Vagina (tissue), 2 donors: ENCODE data around the gene GPR17. TPM values are rescaled to one million over a fixed set of nuclear protein-coding genes. Genes with fewer than 3 reads are reported as not detected.

Experiments used
- DNase-seq, 2 donors: peaks; one replicate each; pipeline ENCODE4 v3.0.0-alpha.2; 2017; ENCODE audit errors: extremely low spot score in 2 of 2
- H3K27ac ChIP-seq: fragments of 200-600 bp; sonication (generic); one replicate; pipeline ENCODE4 v1.5.1; 2019
- H3K27me3 ChIP-seq: fragments of 200-600 bp; sonication (generic); one replicate; pipeline ENCODE4 v1.5.1; 2019
- H3K36me3 ChIP-seq, 2 donors: fragments of 200-600 bp; sonication (generic); one replicate each; pipeline ENCODE4 v1.5.1; 2017 to 2019
- H3K4me1 ChIP-seq: fragments of 200-600 bp; sonication (generic); one replicate; pipeline ENCODE4 v1.5.1; 2019
- H3K4me3 ChIP-seq, 2 donors: fragments of 200-600 bp; sonication (generic); 1 replicate in 1 of 2; 2 replicates in 1 of 2; pipeline ENCODE4 v1.5.1; 2016 to 2019
- H3K9me3 ChIP-seq: fragments of 200-600 bp; sonication (generic); one replicate; pipeline ENCODE4 v1.5.1; 2019
- CTCF ChIP-seq, 3 experiments: fragments of 450-650 bp in 2 of 3; fragments of 200-600 bp in 1 of 3; sonication (generic) in 1 of 3; IDR thresholded peaks; one replicate each; pipeline ENCODE4 v1.5.1; 2017 to 2019; ENCODE audit warnings: antibody characterized with exemption in 3 of 3, mild to moderate bottlenecking in 2 of 3, moderate library complexity in 2 of 3
- POLR2A ChIP-seq, 2 donors: fragments of 450-650 bp; IDR thresholded peaks; one replicate each; pipeline ENCODE4 v1.6.1; 2017; ENCODE audit warnings: antibody characterized with exemption in 2 of 2, mild to moderate bottlenecking in 2 of 2, moderate library complexity in 2 of 2
- POLR2AphosphoS5 ChIP-seq, 2 donors: sonication (generic); formaldehyde crosslinking; IDR thresholded peaks; one replicate each; pipeline ENCODE4 v1.9.0; 2017; ENCODE audit warnings: antibody characterized with exemption in 2 of 2, mild to moderate bottlenecking in 2 of 2, low read depth in 1 of 2; ENCODE audit not compliant: insufficient read depth in 1 of 2
- intact Hi-C: fragments of 100-400 bp; cut with DNase I; formaldehyde crosslinking; loops from one replicate; pipeline ENCODE4 v1.15.1; 2023
- total RNA-seq: library from RNA; depleted of rRNA; stranded (reverse); fragments of >200 nt; gene quantifications from one replicate; pipeline ENCODE4 v1.2.3, GENCODE V29; 2016

The GPR17 gene
- total RNA-seq, 1 donor from 2014 or later: not detected

GRCh38 chr2:127624320-127624755, 21.6 kb upstream of the GPR17 start:
- no peak for TF ChIP-seq POLR2AphosphoS5 (IDR thresholded peaks at IDR 0.05; ENCODE audit: insufficient read depth in 1 of 2, low read depth in 1 of 2)
- no peak for TF ChIP-seq POLR2A (IDR thresholded peaks at IDR 0.05)
- TF ChIP-seq CTCF (IDR thresholded peaks at IDR 0.05): no peak
- no peaks in the 10 kb centered on the region for H3K4me1 ChIP-seq
- no peaks in the 10 kb centered on the region for H3K9me3 ChIP-seq
- H3K27ac ChIP-seq: no peak overlapping the region
- no peak overlapping the region for H3K4me3 ChIP-seq
- H3K36me3 ChIP-seq: no peaks in the 10 kb centered on the region
- DNase-seq: no peak
- no peaks in the 10 kb centered on the region for H3K27me3 ChIP-seq
- intact Hi-C loops: no loop called here

- no peaks in the 10 kb centered on the region for H3K4me1 ChIP-seq
- no peak for DNase-seq
- H3K27me3 ChIP-seq: no peaks in the 10 kb centered on the region
- TF ChIP-seq POLR2AphosphoS5 (IDR thresholded peaks at IDR 0.05; ENCODE audit: insufficient read depth in 1 of 2, low read depth in 1 of 2): no peak
- TF ChIP-seq CTCF (IDR thresholded peaks at IDR 0.05): no peak
- TF ChIP-seq POLR2A (IDR thresholded peaks at IDR 0.05): no peak
- H3K4me3 ChIP-seq: no peak overlapping the region
- no peaks in the 10 kb centered on the region for H3K9me3 ChIP-seq
- intact Hi-C loops: no loop called here
- no peak overlapping the region for H3K27ac ChIP-seq
- H3K36me3 ChIP-seq: no peaks in the 10 kb centered on the region
Observed at GRCh38 chr2:127624756-127625571, 21.0 kb upstream of the GPR17 start.

- no peak for DNase-seq
- H3K36me3 ChIP-seq: no peaks in the 10 kb centered on the region
- no peaks in the 10 kb centered on the region for H3K27me3 ChIP-seq
- no peaks in the 10 kb centered on the region for H3K9me3 ChIP-seq
- intact Hi-C loops: no loop called here
- TF ChIP-seq POLR2A (IDR thresholded peaks at IDR 0.05) (no peak), POLR2AphosphoS5 (IDR thresholded peaks at IDR 0.05; ENCODE audit: insufficient read depth in 1 of 2, low read depth in 1 of 2) (no peak), CTCF (IDR thresholded peaks at IDR 0.05) (no peak)
- H3K27ac ChIP-seq: no peak overlapping the region
- no peaks in the 10 kb centered on the region for H3K4me1 ChIP-seq
- H3K4me3 ChIP-seq: no peak overlapping the region
Observed at GRCh38 chr2:127625572-127625951, 20.4 kb upstream of the GPR17 start.

- Histone ChIP-seq H3K27me3 (no peaks in the 10 kb centered on the region), H3K9me3 (no peaks in the 10 kb centered on the region), H3K4me3 (no peak overlapping the region), H3K36me3 (no peaks in the 10 kb centered on the region), H3K27ac (no peak overlapping the region), H3K4me1 (no peaks in the 10 kb centered on the region)
- intact Hi-C loops: no loop called here
- DNase-seq: no peak
- no peak for TF ChIP-seq POLR2A (IDR thresholded peaks at IDR 0.05)
- TF ChIP-seq CTCF (IDR thresholded peaks at IDR 0.05): no peak
- TF ChIP-seq POLR2AphosphoS5 (IDR thresholded peaks at IDR 0.05; ENCODE audit: insufficient read depth in 1 of 2, low read depth in 1 of 2): no peak
Observed at GRCh38 chr2:127626175-127626574, 19.8 kb upstream of the GPR17 start.
